K562 (cell line): ENCODE measurements around the gene ANKLE2. TPM values are rescaled to one million over a fixed set of nuclear protein-coding genes. Genes with fewer than 3 reads are reported as not detected.

Source experiments
- ARID4B ChIP-seq: sonication (generic); formaldehyde crosslinking; IDR thresholded peaks from 2 replicates; pipeline ENCODE4 v1.8.0; 2022; ENCODE audit warnings: mild to moderate bottlenecking, missing genetic modification reagents
- KLF10 ChIP-seq: fragments of 250-450 bp; sonication (Bioruptor Pico); IDR thresholded peaks from 2 replicates; pipeline ENCODE4 v1.6.1; 2021; ENCODE audit warnings: matching md5 sums
- MGA ChIP-seq: fragments of 450-650 bp; IDR thresholded peaks from 2 replicates; pipeline ENCODE4 v1.6.1; 2016; ENCODE audit warnings: mild to moderate bottlenecking, moderate library complexity
- MYNN ChIP-seq, 2 experiments: sonication (generic); formaldehyde crosslinking in 1 of 2; IDR thresholded peaks; 2 replicates each; pipeline versions ENCODE4 v1.5.0 to v1.6.1; 2016 to 2020; ENCODE audit warnings: antibody characterized with exemption in 1 of 2, missing genetic modification reagents in 1 of 2
- NR3C1 ChIP-seq: sonication (generic); formaldehyde crosslinking; IDR thresholded peaks from 2 replicates; pipeline ENCODE4 v1.8.1; 2022; ENCODE audit warnings: missing genetic modification reagents
- PPARD ChIP-seq: fragments of 250-450 bp; sonication (Bioruptor Pico); IDR thresholded peaks from 2 replicates; pipeline ENCODE4 v1.8.0; 2022; ENCODE audit warnings: inconsistent platforms, mild to moderate bottlenecking, moderate library complexity
- UBTF ChIP-seq, 2 experiments: IDR thresholded peaks; 2 replicates each; pipeline ENCODE4 v1.6.1; 2012; ENCODE audit warnings: improper control_type of control experiment in 2 of 2, low read depth in 2 of 2, low read length in 2 of 2, borderline replicate concordance in 1 of 2
- ZKSCAN3 ChIP-seq: fragments of 250-450 bp; sonication (Bioruptor Pico); IDR thresholded peaks from 2 replicates; pipeline ENCODE4 v1.4.0; 2020
- polyA plus RNA-seq, 8 experiments: library from polyadenylated mRNA; depleted of rRNA in 4 of 8; stranded (reverse) in 5 of 8; unstranded in 3 of 8; fragments of >200 nt; fragmentation: Nextera tagmentation in 2 of 8; fragmentation: Illumina TruSeq in 1 of 8; extraction: Ambion mirVana in 2 of 8; extraction: Trizol in 1 of 8; gene quantifications; 2 replicates each; pipeline versions ENCODE4 v1.2.1 to v1.2.3, GENCODE V29; 2011 to 2014; ENCODE audit warnings: inconsistent platforms in 1 of 8, missing spikeins in 1 of 8
- total RNA-seq, 7 experiments: library from RNA; depleted of rRNA in 6 of 7; stranded (reverse); fragments of >200 nt in 6 of 7; fragmentation: Illumina TruSeq in 2 of 7; extraction: Trizol in 2 of 7; gene quantifications; 2 replicates each; pipeline versions ENCODE4 v1.2.1 to v1.2.3, GENCODE V29; 2011 to 2021; ENCODE audit warnings: low replicate concordance in 1 of 7

Gene ANKLE2
- total and polyA plus RNA-seq, 9 of the 15 experiments (the other 6 are each of a cell fraction or from before 2014, with no cell fraction given) = 3.2 to 57.7 (median 45.6) TPM

GRCh38 chr12:132710405-132711079 is 51.1 kb downstream of the ANKLE2 start, which contains the start of gene PGAM5 (continued):
- TF ChIP-seq MGA (peak; percentile 93), NR3C1 (CRISPR knock-in tag) (no peak), UBTF (IDR thresholded peaks at IDR 0.05; ENCODE audit: borderline replicate concordance in 1 of 2, low read depth in 2 of 2, low read length in 2 of 2) (peak in 1 of 2 experiments; percentile 67; a peak in 1 of 4 replicates), ZKSCAN3 (CRISPR knock-in tag) (no peak), ARID4B (peak; percentile 70), MYNN (IDR thresholded peaks at IDR 0.05) (no peak; the same call in 1 of the 2 replicates), MYNN (CRISPR knock-in tag; IDR thresholded peaks at IDR 0.05) (no peak), PPARD (CRISPR knock-in tag) (no peak), KLF10 (CRISPR knock-in tag) (no peak)
